ENCODE measurements around the gene NAXE. TPM values are rescaled to one million over a fixed set of nuclear protein-coding genes. Genes with fewer than 3 reads are reported as not detected.
A peak's percentile ranks its signal among the peaks of the same experiment; 100 is the strongest.

NAXE gene
- polyA plus RNA-seq (ENCODE audit: insufficient read length in 10 of 10): 10 to 100 TPM; 23.5 to 38.4 (median 28.9) TPM
- long read RNA-seq, donor 1, transcript NAXE-203 (6 exons, 1,125 nt): major isoform, 21 of 44 reads
- long read RNA-seq, donor 1, partial matches to known transcripts: 13 of 44 reads
- long read RNA-seq, donor 1, other reads (novel, unspliced or antisense): 8 of 44 reads
- long read RNA-seq, donor 2, transcript NAXE-203 (6 exons, 1,125 nt): major isoform, 17 of 19 reads
- long read RNA-seq, donor 2, partial matches to known transcripts: 0 of 19 reads
- long read RNA-seq, donor 2, other reads (novel, unspliced or antisense): 0 of 19 reads
- long read RNA-seq, donor 3: 0 reads
- long read RNA-seq, donor 4, transcript NAXE-203 (6 exons, 1,125 nt): major isoform, 17 of 19 reads
- long read RNA-seq, donor 4, partial matches to known transcripts: 0 of 19 reads
- long read RNA-seq, donor 4, other reads (novel, unspliced or antisense): 0 of 19 reads
- long read RNA-seq, donor 5, transcript NAXE-203 (6 exons, 1,125 nt): major isoform, 24 of 33 reads
- long read RNA-seq, donor 5, partial matches to known transcripts: 0 of 33 reads
- long read RNA-seq, donor 5, other reads (novel, unspliced or antisense): 8 of 33 reads
- long read RNA-seq, donor 6, transcript NAXE-203 (6 exons, 1,125 nt): major isoform, 22 of 24 reads
- long read RNA-seq, donor 6, partial matches to known transcripts: 0 of 24 reads
- long read RNA-seq, donor 6, other reads (novel, unspliced or antisense): 0 of 24 reads
- long read RNA-seq, donor 7, transcript NAXE-203 (6 exons, 1,125 nt): major isoform, 13 of 18 reads
- long read RNA-seq, donor 7, partial matches to known transcripts: 5 of 18 reads
- long read RNA-seq, donor 7, other reads (novel, unspliced or antisense): 0 of 18 reads
- long read RNA-seq, donor 8, transcript NAXE-203 (6 exons, 1,125 nt): major isoform, 14 of 15 reads
- long read RNA-seq, donor 8, partial matches to known transcripts: 0 of 15 reads
- long read RNA-seq, donor 8, other reads (novel, unspliced or antisense): 0 of 15 reads
- long read RNA-seq, donor 9, partial matches to known transcripts: 0 of 1 reads
- long read RNA-seq, donor 9, other reads (novel, unspliced or antisense): 0 of 1 reads

- DNase-seq: peak; percentile 58 to 86 (median 76)
These were observed at the start of gene NAXE for GRCh38 chr1:156591432-156592157. Gene NAXE (plus strand): TSS chr1:156591776. CDS start chr1:156591805, 29 bp downstream.

GRCh38 chr1:156543066-156543465, 48.5 kb upstream of the NAXE start:
- no peak for DNase-seq

DNA sequence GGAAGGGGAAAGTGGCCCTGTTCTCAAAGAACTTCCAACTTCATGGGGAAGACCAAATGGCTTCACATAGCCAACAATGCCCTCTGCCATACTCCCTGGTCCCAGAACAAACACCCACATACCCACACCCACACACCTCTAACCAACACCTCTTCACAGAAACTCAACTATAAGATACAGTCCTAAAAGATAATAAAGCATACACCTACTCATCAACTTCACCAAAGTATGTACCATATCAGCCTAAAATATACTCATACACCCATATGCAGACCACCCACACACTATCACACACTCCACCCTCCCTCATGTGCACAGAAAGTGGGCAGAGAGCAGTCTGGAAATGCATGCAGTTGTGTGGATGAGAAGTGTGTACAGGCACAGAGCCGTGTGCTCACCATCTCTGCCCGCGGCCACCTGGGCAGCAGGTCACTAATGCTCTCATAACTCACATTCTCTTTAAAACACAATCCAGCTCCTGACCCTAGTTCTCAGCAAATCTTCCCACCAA, 46.9 kb upstream of the NAXE start:
- DNase-seq: no peak

DNA sequence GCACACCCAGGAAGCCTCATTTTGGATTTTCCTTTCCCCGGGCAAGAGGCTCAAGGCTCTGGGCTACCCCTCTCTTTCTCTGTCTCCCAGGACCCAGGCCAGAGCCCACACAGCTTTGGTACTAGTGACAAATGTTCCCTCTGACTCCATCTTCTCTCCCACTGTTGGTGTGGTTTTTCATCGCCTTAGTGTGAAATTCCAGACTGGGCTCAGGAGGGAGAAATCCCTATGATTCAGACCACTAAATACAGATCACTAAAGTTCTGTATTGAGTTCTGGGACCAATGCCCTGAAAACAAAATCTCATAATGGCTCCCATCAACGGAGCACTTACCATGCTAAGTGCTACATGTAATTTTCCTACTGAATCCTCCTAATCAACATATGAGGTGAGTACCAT, 45.3 kb upstream of the NAXE start:
- no peak for DNase-seq

- no peak for DNase-seq
These were observed 44.1 kb upstream of the NAXE start for GRCh38 chr1:156547434-156547833.

- DNase-seq: no peak
These were observed 43.6 kb upstream of the NAXE start for GRCh38 chr1:156547982-156548381.

- DNase-seq: no peak
These were observed 42.2 kb upstream of the NAXE start for GRCh38 chr1:156549390-156549789.

DNA sequence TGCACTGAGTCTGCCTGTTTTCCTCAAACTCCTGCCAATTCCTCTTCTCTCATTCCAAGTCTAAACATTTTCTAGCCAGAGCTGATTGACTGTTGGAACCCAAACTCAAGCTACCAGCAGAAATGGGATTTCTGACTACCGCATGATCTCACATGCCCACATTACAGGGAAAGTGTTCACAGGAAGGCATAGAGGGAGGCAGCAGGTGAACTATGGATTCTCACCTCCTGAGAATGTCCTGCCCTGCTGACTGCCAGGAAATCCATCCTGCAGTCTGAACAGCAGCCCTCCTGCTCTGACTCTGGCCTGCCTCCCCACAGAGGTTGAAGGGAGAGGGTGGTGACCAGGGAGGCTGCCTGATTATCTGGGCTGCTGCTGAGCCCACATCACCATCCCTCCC, 41.7 kb upstream of the NAXE start:
- DNase-seq: no peak

DNA sequence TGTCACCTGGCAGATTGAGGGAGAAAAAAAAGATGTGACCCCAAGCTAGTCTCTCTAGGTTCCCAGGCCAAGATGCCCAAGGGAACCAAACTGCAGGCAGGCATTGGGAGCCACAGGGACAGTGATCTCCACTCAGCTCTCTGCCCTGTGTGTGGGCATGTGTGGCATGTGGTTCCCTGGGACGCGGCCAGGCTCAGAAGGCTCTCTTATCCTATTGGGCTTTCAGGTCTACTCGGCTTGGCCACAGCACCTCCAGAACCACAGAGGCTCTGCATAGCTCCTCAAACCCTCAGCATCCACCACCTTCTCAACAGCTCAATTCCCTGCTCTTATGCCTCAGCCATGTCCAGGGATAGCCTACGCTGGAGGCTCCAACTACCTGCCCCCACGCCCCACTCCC, 41.2 kb upstream of the NAXE start:
- DNase-seq: no peak

DNA sequence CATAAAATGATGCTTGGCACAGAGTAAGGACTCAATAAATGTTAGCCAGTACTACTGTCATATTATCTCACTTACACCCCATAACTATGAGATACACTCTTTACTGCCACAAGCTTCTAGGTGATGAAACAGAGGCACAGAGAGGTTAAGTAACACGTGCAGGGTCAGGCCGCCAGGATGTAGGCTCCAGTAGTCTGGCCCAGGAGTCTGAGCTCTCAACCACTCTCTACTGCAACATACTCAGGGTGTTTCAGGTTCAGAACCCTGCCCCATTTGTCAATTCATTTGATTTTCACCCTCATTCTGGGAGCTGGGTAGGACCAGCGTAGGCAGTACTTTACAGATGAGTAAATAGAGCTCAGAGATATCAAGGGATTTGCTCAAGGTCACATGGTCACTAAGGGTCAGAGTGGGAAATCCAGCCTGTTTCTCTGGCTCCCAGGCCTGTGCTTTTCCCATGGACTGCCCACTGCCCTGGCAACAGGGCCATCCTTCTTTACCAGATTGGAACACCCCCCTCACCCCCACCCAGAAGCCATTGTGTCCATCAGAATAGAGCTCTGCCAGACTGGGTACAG, 40.4 kb upstream of the NAXE start:
- no peak for DNase-seq

- no peak for DNase-seq
These were observed 39.7 kb upstream of the NAXE start for GRCh38 chr1:156551869-156552268.

- DNase-seq: no peak
These were observed 39.1 kb upstream of the NAXE start for GRCh38 chr1:156552518-156552917.

DNA sequence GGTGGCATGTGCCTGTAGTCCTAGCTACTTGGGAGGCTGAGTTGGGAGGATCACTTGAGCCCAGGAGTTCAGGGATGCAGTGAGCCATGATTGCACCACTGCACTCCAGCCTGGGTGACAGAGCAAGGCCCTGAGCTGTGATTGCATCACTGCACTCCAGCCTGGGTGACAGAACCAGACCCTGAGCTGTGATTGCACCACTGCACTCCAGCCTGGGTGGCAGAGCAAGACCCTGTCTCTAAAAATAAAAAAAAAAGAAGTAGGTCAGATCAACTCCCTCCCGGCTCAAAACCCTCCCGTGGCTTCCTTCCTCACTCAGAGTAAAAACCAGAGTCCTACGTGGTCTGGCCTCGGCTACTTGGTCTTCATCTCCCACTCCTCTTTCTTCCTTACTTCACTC, 38.6 kb upstream of the NAXE start:
- peak in 1 of 3 donors; percentile 20 for DNase-seq

- peak in 2 of 3 donors; percentile 42 to 47 for DNase-seq
These were observed 37.6 kb upstream of the NAXE start for GRCh38 chr1:156553860-156554485.

DNA sequence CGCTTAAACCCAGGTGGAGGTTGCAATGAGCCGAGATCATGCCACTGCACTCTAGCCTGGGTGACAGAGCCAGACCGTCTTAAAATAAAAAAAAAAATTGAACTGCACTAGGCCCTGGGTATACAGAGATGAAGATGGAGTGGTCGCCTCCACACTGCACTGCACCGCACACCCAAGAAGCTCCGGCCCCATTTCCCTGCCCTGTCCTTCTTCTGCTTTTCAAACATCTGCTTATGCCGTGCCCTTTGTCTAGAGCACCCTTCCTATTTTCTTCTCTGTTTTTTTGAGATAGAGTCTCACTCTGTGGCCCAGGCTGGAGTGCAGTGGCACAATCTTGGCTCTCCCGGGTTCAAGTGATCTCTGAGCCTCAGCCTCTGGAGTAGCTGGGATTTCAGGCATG, 36.6 kb upstream of the NAXE start:
- no peak for DNase-seq

GRCh38 chr1:156555715-156556114, 35.9 kb upstream of the NAXE start:
- no peak for DNase-seq

- no peak for DNase-seq
These were observed 35.2 kb upstream of the NAXE start for GRCh38 chr1:156556354-156556753.

GRCh38 chr1:156559086-156559796, 32.3 kb upstream of the NAXE start:
- DNase-seq: no peak

DNA sequence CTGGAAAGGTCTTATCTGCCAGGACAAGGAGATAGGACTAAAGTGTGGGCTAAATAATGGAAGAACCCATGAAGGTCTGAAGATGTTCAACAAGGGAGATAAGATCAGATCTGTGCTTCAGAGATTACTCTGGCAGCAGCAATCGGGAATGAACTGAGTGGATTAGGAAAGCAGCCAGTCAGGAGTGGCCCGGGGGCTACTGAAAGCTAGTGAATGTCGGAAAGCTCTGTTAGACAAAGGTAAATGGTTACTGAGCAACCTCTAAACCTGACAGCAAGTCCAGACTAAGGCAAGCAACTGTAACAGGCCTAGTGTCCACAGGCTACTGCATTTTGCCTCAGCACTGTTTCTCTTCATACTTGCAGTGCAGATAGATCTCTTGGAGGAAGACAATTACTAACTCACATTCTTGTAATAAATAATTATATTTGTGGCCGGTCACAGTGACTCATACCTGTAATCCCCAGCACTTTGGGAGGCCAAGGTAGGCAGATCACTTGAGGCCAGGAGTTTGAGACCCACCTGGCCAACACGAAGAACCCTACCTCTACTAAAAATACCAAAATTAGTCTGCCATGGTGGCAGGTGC, 31.7 kb upstream of the NAXE start:
- DNase-seq: no peak

Measured in muscle of back (tissue), 13 donors.